NCI-H446 (cell line): ENCODE measurements around the gene LAMTOR2.
"Not testable (repeated sequence)": the region's sequence is repeated elsewhere in the genome, so short reads cannot be mapped to it uniquely, and the experiment has no call there.

ENCODE experiments used
- DNase-seq, 2 experiments: peaks; one replicate each; lab custom pipeline; 2025; lab: John Stamatoyannopoulos, UW

Gene LAMTOR2

GRCh38 chr1:156052862-156053767 is 1.5 kb upstream of the LAMTOR2 start:
- DNase-seq: peak; percentile 53 to 73

- peak; percentile 87 to 94 for DNase-seq
Measured at GRCh38 chr1:156053768-156054499, 648 bp upstream of the LAMTOR2 start, which contains the start of gene UBQLN4. Gene UBQLN4, minus strand, starts transcription at chr1:156053798. Its CDS starts 97 bp downstream, at chr1:156053701.

GRCh38 chr1:156055281-156056048 is 883 bp downstream of the LAMTOR2 start:
- DNase-seq: no peak

- DNase-seq: no peak
Measured at GRCh38 chr1:156056326-156056849, 1.8 kb downstream of the LAMTOR2 start.

GRCh38 chr1:156060937-156061636 is 6.5 kb downstream of the LAMTOR2 start, which contains the start of gene RAB25:
Gene RAB25, plus strand, starts transcription at chr1:156061160. Its CDS starts 241 bp downstream, at chr1:156061401.
- DNase-seq: no peak

GRCh38 chr1:156062189-156062588 is 7.6 kb downstream of the LAMTOR2 start:
- DNase-seq: no peak

GRCh38 chr1:156063997-156064285 is 9.4 kb downstream of the LAMTOR2 start:
- no peak for DNase-seq

GRCh38 chr1:156064615-156065014 is 10.0 kb downstream of the LAMTOR2 start:
- DNase-seq: no peak

- DNase-seq: no peak
Measured at GRCh38 chr1:156065212-156065611, 10.6 kb downstream of the LAMTOR2 start.

GRCh38 chr1:156065871-156066270 is 11.3 kb downstream of the LAMTOR2 start:
- no peak for DNase-seq

GRCh38 chr1:156067262-156067661 is 12.7 kb downstream of the LAMTOR2 start:
- no peak for DNase-seq

- DNase-seq: no peak
Measured at GRCh38 chr1:156069490-156070455, 15.2 kb downstream of the LAMTOR2 start.

- DNase-seq: peak; percentile 81 to 93
Measured at GRCh38 chr1:156070548-156070947, 16.0 kb downstream of the LAMTOR2 start.

- DNase-seq: not testable (repeated sequence)
Measured at GRCh38 chr1:156071332-156071816, 16.8 kb downstream of the LAMTOR2 start.

- DNase-seq: no peak
Measured at GRCh38 chr1:156072251-156072650, 17.7 kb downstream of the LAMTOR2 start.

- no peak for DNase-seq
Measured at GRCh38 chr1:156073110-156073687, 18.6 kb downstream of the LAMTOR2 start.

- no peak for DNase-seq
Measured at GRCh38 chr1:156073740-156074139, 19.2 kb downstream of the LAMTOR2 start.

- DNase-seq: no peak
Measured at GRCh38 chr1:156074661-156075060, 20.1 kb downstream of the LAMTOR2 start.

- DNase-seq: no peak
Measured at GRCh38 chr1:156075162-156075561, 20.6 kb downstream of the LAMTOR2 start.

GRCh38 chr1:156075775-156076204 is 21.2 kb downstream of the LAMTOR2 start:
- DNase-seq: no peak
